ENCODE data around the gene SNED1. TPM values are rescaled to one million over a fixed set of nuclear protein-coding genes. Genes with fewer than 3 reads are reported as not detected.

SNED1 gene
- total RNA-seq, 1 experiment from 2014 or later, result 22.0 TPM

GRCh38 chr2:240989451-240990265 is 8.8 kb upstream of the SNED1 start:
- POLR2A ChIA-PET, result no interaction called here
- CTCF ChIA-PET, result interaction anchor here (0.6 to 1.0 kb wide), 5 partner anchors 11 to 478 kb away, joined by 3 to 4 read pairs (median 3); no protein-coding TSS in a partner anchor
- H3K36me3 Mint-ChIP-seq (ENCODE audit: insufficient read depth, unreplicated experiment), result no peaks in the 10 kb centered on the region
- H3K4me3 Mint-ChIP-seq (ENCODE audit: unreplicated experiment), result no peak overlapping the region
- H3K27ac Mint-ChIP-seq (ENCODE audit: low read depth, unreplicated experiment), result no peak overlapping the region
- no TSS peak for BruUV-seq (replicated peaks)
- peak; percentile 44 for TF ChIP-seq CTCF (IDR thresholded peaks at IDR 0.05; ENCODE audit: unreplicated experiment)
- intact Hi-C loops (cut with micrococcal nuclease), result loop anchor here (2.0 kb wide), 1 partner anchor 77 kb away; no protein-coding TSS in a partner anchor
- peaks cover 31% of the 10 kb centered on the region for H3K4me1 Mint-ChIP-seq (ENCODE audit: insufficient read depth, unreplicated experiment)
- no peaks in the 10 kb centered on the region for H3K9me3 Mint-ChIP-seq (ENCODE audit: unreplicated experiment)
- DNase-seq (ENCODE audit: unreplicated experiment), result peak; percentile 60
- H3K27me3 Mint-ChIP-seq (ENCODE audit: insufficient read depth, unreplicated experiment), result no peaks in the 10 kb centered on the region

- Mint-ChIP-seq H3K27ac (ENCODE audit: low read depth, unreplicated experiment) (no peak overlapping the region), H3K4me1 (ENCODE audit: insufficient read depth, unreplicated experiment) (peaks cover 31% of the 10 kb centered on the region), H3K9me3 (ENCODE audit: unreplicated experiment) (no peaks in the 10 kb centered on the region), H3K36me3 (ENCODE audit: insufficient read depth, unreplicated experiment) (no peaks in the 10 kb centered on the region), H3K4me3 (ENCODE audit: unreplicated experiment) (no peak overlapping the region), H3K27me3 (ENCODE audit: insufficient read depth, unreplicated experiment) (no peaks in the 10 kb centered on the region)
- no peak for DNase-seq (ENCODE audit: unreplicated experiment)
- intact Hi-C loops (cut with micrococcal nuclease), result loop anchor here (2.0 kb wide), 1 partner anchor 77 kb away; no protein-coding TSS in a partner anchor
- CTCF ChIA-PET, result interaction anchor here (0.6 to 1.2 kb wide), 6 partner anchors 10 to 478 kb away, joined by 3 to 4 read pairs (median 3); no protein-coding TSS in a partner anchor
- POLR2A ChIA-PET, result no interaction called here
- TF ChIP-seq CTCF (IDR thresholded peaks at IDR 0.05; ENCODE audit: unreplicated experiment), result no peak
- no TSS peak for BruUV-seq (replicated peaks)
Measured at GRCh38 chr2:240990266-240990529, 8.2 kb upstream of the SNED1 start.

GRCh38 chr2:240990726-240991377 is 7.6 kb upstream of the SNED1 start:
- Mint-ChIP-seq H3K27ac (ENCODE audit: low read depth, unreplicated experiment) (no peak overlapping the region), H3K4me1 (ENCODE audit: insufficient read depth, unreplicated experiment) (peaks cover 25% of the 10 kb centered on the region), H3K9me3 (ENCODE audit: unreplicated experiment) (no peaks in the 10 kb centered on the region), H3K27me3 (ENCODE audit: insufficient read depth, unreplicated experiment) (no peaks in the 10 kb centered on the region), H3K4me3 (ENCODE audit: unreplicated experiment) (no peak overlapping the region), H3K36me3 (ENCODE audit: insufficient read depth, unreplicated experiment) (no peaks in the 10 kb centered on the region)
- TF ChIP-seq CTCF (IDR thresholded peaks at IDR 0.05; ENCODE audit: unreplicated experiment), result no peak
- ChIA-PET POLR2A (interaction anchor here (1.2 kb wide), 1 partner anchor 111 kb away, joined by 3 read pairs; the partner anchor contains the start of gene MTERF4), CTCF (interaction anchor here (0.6 to 1.3 kb wide), 4 partner anchors 76 to 100 kb away, joined by 3 to 5 read pairs (median 4); no protein-coding TSS in a partner anchor)
- BruUV-seq (replicated peaks), result no TSS peak
- no peak for DNase-seq (ENCODE audit: unreplicated experiment)
- intact Hi-C loops (cut with micrococcal nuclease), result loop anchor here (2.0 kb wide), 1 partner anchor 78 kb away; no protein-coding TSS in a partner anchor

Data from MCF 10A (cell line).